ENCODE data around the gene NRG3.

GRCh38 chr10:82284180-82284579 is 409.2 kb downstream of the NRG3 start:
- TF ChIP-seq ZNF274 (IDR thresholded peaks at IDR 0.05; ENCODE audit: low read depth, low read length) (no peak), SUZ12 (IDR thresholded peaks at IDR 0.05; ENCODE audit: extremely low read depth, insufficient read depth, insufficient read length) (no peak)

Measured in NT2/D1 (cell line).